HL-60 (cell line): ENCODE results near the gene PAPPA2.

Experiments used
- DNase-seq, 2 experiments: peaks; one replicate each; pipeline ENCODE4 v3.0.0-alpha.2; 2010 to 2020; ENCODE audit warnings: low read depth in 1 of 2, low spot score in 1 of 2
- H3K27ac ChIP-seq: fragments of 250-450 bp; sonication (Bioruptor Pico); replicated peaks from 2 replicates; pipeline ENCODE4 v1.5.1; 2020; ENCODE audit warnings: mild to moderate bottlenecking, moderate library complexity
- H3K27me3 ChIP-seq: fragments of 250-450 bp; sonication (Bioruptor Pico); 2 replicates; pipeline ENCODE4 v1.5.1; 2021; ENCODE audit warnings: mild to moderate bottlenecking, moderate library complexity; ENCODE audit not compliant: insufficient read depth, poor library complexity, severe bottlenecking
- H3K4me3 ChIP-seq: replicated peaks from 2 replicates; pipeline ENCODE4 v1.5.1; 2011; ENCODE audit warnings: mild to moderate bottlenecking, control low read depth, low read length; ENCODE audit not compliant: insufficient read depth
- CTCF ChIP-seq: IDR thresholded peaks from one replicate; pipeline ENCODE4 v1.5.1; 2011; ENCODE audit warnings: low read length, control low read depth, inconsistent platforms; ENCODE audit not compliant: insufficient read depth
- GABPA ChIP-seq: IDR thresholded peaks from 2 replicates; pipeline ENCODE4 v1.6.1; 2012; ENCODE audit warnings: low read depth
- POLR2AphosphoS5 ChIP-seq: IDR thresholded peaks from 2 replicates; pipeline ENCODE4 v1.6.1; 2012; ENCODE audit warnings: low read depth
- REST ChIP-seq: IDR thresholded peaks from 2 replicates; pipeline ENCODE4 v1.6.1; 2012; ENCODE audit warnings: low read depth; ENCODE audit not compliant: insufficient replicate concordance
- SPI1 ChIP-seq: IDR thresholded peaks from 2 replicates; pipeline ENCODE4 v1.6.1; 2012; ENCODE audit warnings: low read depth, mild to moderate bottlenecking, borderline replicate concordance

The PAPPA2 gene

GRCh38 chr1:176880955-176881595 is 418.1 kb downstream of the PAPPA2 start:
- Histone ChIP-seq H3K4me3 (no peak overlapping the region), H3K27ac (no peak overlapping the region), H3K27me3 (no peaks in the 10 kb centered on the region)
- peak; percentile 39 to 42 for DNase-seq
- TF ChIP-seq CTCF (peak; percentile 56), SPI1 (no peak)

GRCh38 chr1:176884286-176884685 is 421.3 kb downstream of the PAPPA2 start:
- Histone ChIP-seq H3K27ac (no peak overlapping the region), H3K4me3 (no peak overlapping the region), H3K27me3 (no peaks in the 10 kb centered on the region)
- TF ChIP-seq SPI1 (no peak), REST (no peak), POLR2AphosphoS5 (no peak), GABPA (no peak), CTCF (no peak)
- no peak for DNase-seq

- no peak for DNase-seq
- TF ChIP-seq POLR2AphosphoS5 (no peak), CTCF (no peak), REST (no peak), SPI1 (no peak), GABPA (no peak)
- H3K27me3 ChIP-seq, result no peaks in the 10 kb centered on the region
- H3K4me3 ChIP-seq, result no peak overlapping the region
- no peak overlapping the region for H3K27ac ChIP-seq
Observed at GRCh38 chr1:176884911-176885310, 421.9 kb downstream of the PAPPA2 start.

- TF ChIP-seq GABPA (no peak), POLR2AphosphoS5 (no peak), REST (no peak), SPI1 (no peak), CTCF (no peak)
- no peak for DNase-seq
- H3K27me3 ChIP-seq, result no peaks in the 10 kb centered on the region
- no peak overlapping the region for H3K4me3 ChIP-seq
- no peak overlapping the region for H3K27ac ChIP-seq
Observed at GRCh38 chr1:176885341-176885740, 422.4 kb downstream of the PAPPA2 start.
